IPS-15b (cell line): Measurements from ENCODE around the gene CES3.
"Not testable (repeated sequence)": the region's sequence is repeated elsewhere in the genome, so short reads cannot be mapped to it uniquely, and the experiment has no call there.

ENCODE experiments used
- H3K27me3 ChIP-seq: one replicate; pipeline ENCODE4 v1.6.1; 2013; ENCODE audit warnings: low read length; ENCODE audit not compliant: control insufficient read depth, insufficient read depth
- H3K36me3 ChIP-seq: one replicate; pipeline ENCODE4 v1.6.1; 2013; ENCODE audit warnings: low read length; ENCODE audit not compliant: control insufficient read depth, insufficient read depth
- H3K4me1 ChIP-seq: one replicate; pipeline ENCODE4 v1.6.1; 2013; ENCODE audit warnings: mild to moderate bottlenecking, low read length; ENCODE audit not compliant: control insufficient read depth, insufficient read depth
- H3K4me3 ChIP-seq: one replicate; pipeline ENCODE4 v1.5.1; 2013; ENCODE audit warnings: low read depth, low read length
- H3K9ac ChIP-seq: one replicate; pipeline ENCODE4 v1.6.1; 2013; ENCODE audit warnings: low read depth, mild to moderate bottlenecking, low read length
- H3K9me3 ChIP-seq: one replicate; pipeline ENCODE4 v1.6.1; 2013; ENCODE audit warnings: mild to moderate bottlenecking, low read length; ENCODE audit not compliant: control insufficient read depth, insufficient read depth

CES3 gene

DNA sequence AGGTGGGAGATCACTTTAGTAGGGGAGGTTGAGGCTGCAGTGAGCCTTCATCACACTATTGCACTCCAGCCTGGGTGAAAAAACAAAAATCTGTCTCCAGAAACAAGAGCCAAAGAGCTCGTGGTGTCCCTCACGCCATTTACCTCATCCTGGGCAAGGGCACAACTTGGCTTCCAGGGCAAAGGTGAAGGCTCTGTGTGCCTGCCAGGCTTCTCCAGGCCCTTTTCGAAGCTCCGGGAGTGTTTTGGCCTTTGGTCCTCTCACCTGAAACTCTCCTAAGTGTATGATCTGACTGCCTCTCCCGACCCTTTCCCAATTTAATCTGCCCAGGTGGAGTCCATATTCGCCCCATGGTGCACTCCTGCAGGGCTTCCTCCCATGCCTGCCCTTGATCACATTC, 11.6 kb upstream of the CES3 start:
- Histone ChIP-seq H3K9ac (no peak overlapping the region), H3K27me3 (peaks cover 36% of the 10 kb centered on the region), H3K4me1 (no peaks in the 10 kb centered on the region), H3K9me3 (no peaks in the 10 kb centered on the region), H3K4me3 (no peak overlapping the region), H3K36me3 (no peaks in the 10 kb centered on the region)

DNA sequence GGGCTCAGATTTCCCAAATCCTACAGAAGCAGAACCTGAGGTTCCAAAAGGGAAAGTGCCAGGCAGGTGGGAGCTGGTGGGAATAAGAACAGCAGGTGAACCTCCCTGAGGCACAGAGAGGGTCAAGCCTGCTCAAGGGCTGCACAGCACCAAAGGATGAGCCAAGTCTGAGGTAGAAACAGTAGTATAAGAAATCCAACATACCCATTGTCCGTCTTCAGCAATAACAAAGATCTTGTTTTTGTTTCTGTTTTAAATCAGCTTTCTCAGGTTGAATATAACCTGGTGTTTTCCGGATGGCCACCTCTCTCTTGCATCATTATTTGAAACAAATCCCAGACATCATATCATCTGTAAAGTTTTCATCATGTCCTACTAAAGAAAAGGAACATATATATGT, 10.6 kb upstream of the CES3 start:
- Histone ChIP-seq H3K9me3 (no peaks in the 10 kb centered on the region), H3K27me3 (peaks cover 36% of the 10 kb centered on the region), H3K36me3 (no peaks in the 10 kb centered on the region), H3K4me3 (no peak overlapping the region), H3K9ac (no peak overlapping the region), H3K4me1 (no peaks in the 10 kb centered on the region)

DNA sequence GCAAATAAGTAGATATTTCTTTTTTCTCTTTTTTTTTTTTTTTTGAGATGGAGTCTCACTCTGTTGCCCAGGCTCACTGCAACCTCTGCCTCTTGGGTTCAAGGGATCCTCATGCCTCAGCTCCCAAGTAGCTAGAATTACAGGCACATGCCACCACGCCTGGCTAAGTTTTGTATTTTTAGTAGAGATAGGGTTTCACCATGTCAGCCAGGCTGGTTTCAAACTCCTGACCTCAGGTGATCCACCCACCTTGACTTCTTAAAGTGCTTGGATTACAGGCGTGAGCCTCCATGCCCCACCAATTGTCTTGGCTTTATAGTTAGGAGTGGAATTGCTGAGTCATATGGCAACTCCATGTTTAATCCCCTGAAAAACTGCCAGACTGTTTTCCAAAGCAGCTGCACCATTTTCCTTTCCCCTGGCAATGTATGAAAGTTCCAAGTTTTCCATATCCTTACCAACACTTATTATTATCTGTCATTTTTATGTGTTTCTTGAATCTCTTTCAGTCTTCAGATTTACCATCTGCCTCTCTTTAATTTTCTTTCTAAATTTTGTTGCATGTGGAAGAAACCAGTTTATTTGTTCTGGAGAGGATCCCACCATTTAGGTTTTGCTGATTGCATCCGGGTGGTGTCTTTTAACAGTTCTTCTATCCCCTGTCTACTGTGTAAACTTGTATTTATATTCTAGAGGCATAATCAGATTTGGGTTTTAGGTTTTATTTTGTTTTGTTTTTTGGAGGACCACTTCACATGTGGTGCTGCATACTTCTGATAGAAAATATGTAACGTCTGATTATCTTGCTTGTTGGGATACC, 9.9 kb upstream of the CES3 start:
- Histone ChIP-seq H3K27me3 (peaks cover 36% of the 10 kb centered on the region), H3K9ac (no peak overlapping the region), H3K4me3 (no peak overlapping the region), H3K9me3 (no peaks in the 10 kb centered on the region), H3K36me3 (no peaks in the 10 kb centered on the region), H3K4me1 (no peaks in the 10 kb centered on the region)

DNA sequence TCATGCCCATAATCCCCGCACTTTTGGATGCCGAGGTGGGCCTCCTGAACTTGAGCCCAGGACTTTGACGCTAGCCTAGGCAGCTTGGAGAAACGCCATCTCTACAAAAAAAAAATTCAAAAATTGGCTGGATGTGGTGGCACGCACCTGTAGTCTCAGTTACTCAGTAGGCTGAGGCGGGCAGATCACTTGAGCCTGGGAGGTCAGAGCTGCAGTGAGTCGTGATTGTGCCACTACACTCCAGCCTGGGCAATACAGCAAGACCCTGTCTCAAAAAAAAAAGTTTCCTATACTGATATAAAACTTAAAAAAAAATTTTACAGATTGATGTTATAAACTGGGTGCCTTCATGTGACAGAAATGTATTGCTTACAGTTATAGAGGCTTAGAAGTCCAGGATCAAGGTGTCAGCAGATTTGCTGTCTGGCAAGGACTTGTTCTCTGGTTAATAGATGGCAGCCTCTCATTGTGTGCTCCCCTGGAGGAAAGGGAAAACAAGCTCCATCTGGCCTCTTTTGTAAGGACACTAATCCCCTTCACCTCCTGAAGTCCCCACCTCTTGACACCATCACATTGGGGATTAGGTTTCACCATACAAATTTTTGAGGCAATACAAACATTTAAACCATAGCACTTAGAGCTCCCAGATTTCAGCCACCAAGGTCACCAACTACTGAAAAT, 8.5 kb upstream of the CES3 start:
- no peak overlapping the region for H3K4me3 ChIP-seq
- H3K4me1 ChIP-seq, result no peaks in the 10 kb centered on the region
- H3K27me3 ChIP-seq, result peaks cover 32% of the 10 kb centered on the region
- no peaks in the 10 kb centered on the region for H3K9me3 ChIP-seq
- H3K36me3 ChIP-seq, result no peaks in the 10 kb centered on the region
- H3K9ac ChIP-seq, result no peak overlapping the region

DNA sequence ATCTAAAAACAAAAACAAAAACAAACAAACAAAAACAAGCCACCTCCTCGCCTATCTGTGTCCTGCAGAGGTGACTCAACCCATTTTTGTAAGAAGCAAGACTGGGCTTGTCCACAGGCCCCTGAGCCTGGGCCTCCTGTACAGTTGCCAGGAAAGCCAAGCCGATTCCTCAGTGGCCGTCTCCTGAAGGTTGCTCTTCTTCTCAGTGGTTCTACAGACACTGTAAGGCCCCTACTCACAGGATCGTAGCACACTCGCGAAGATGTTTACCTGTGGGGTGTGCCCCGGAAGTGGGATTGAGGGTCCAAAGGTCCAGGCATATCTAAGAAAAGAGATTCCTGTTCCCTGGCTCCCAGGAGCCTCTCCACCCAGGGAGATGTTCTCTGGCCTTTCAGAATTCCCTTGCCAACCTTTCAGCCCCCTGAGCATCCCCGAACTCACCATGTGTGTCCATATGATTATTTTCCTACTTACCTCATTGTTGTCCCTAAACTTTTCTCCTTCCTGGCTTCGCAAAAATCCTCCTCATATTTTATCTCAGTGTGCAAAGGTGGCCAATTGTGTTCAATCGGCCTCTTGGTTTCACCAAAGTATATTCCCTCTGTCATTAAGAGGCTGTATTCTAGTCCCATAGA, 7.5 kb upstream of the CES3 start:
- Histone ChIP-seq H3K36me3 (no peaks in the 10 kb centered on the region), H3K4me1 (no peaks in the 10 kb centered on the region), H3K9me3 (no peaks in the 10 kb centered on the region), H3K9ac (no peak overlapping the region), H3K27me3 (peaks cover 22% of the 10 kb centered on the region), H3K4me3 (no peak overlapping the region)

DNA sequence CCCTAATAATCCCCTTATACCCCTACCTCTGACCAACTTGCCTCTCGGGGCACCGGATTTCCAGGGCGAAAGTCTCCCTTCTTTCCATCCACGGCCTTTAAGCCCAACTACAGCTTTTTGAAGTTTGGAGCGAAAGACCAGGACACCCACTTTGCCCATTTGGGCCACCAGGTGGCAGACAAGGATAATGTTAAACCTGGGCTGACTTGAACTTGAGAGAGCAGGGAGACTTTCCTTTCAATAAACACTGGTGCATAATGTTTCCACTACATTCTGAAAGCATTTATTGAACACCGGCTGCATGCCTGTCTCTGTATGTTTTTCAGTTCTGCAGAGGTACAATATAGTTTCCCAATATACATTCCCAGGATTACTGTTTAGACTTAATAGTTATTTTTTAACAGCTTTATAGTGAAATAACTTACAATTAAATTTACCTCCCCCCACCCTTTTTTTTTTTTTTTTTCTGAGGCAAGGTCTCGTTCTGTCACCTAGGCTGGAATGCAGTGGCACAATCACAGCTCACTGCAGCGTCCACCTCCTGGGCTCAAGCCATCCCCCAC, 6.9 kb upstream of the CES3 start:
- Histone ChIP-seq H3K9me3 (no peaks in the 10 kb centered on the region), H3K4me3 (no peak overlapping the region), H3K36me3 (no peaks in the 10 kb centered on the region), H3K9ac (no peak overlapping the region), H3K4me1 (no peaks in the 10 kb centered on the region), H3K27me3 (peaks cover 16% of the 10 kb centered on the region)

DNA sequence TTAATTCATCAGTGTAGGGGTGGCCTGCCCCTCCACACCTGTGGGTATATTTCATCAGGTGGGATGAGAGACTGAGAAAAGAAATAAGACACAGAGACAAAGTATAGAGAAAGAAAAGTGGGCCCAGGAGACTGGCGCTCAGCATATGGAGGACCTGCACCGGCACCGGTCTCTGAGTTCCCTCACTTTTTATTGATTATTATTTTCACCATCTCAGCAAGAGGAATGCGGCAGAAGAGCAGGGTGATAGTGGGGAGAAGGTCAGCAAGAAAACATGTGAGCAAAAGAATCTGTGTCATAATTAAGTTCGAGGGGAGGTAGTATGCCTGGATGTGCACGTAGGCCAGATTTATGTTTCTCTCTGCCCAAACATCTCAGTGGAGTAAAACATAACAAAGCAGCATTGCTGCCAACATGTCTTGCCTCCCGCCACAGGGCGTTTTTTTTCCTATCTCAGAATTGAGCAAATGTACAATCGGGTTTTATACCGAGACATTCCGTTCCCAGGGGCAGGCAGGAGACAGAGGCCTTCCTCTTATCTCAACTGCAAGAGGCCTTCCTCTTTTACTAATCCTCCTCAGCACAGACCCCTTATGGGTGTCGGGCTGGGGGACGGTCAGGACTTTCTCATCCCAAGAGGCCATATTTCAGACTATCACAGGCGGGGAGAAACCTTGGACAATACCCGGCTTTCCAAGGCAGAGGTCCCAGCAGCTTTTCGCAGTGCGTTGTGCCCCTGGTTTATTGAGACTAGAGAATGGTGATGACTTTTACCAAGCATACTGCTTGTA, 5.5 kb upstream of the CES3 start:
- H3K36me3 ChIP-seq, H3K27me3 ChIP-seq, H3K9ac ChIP-seq, H3K4me3 ChIP-seq, H3K9me3 ChIP-seq, H3K4me1 ChIP-seq: not testable (repeated sequence)

DNA sequence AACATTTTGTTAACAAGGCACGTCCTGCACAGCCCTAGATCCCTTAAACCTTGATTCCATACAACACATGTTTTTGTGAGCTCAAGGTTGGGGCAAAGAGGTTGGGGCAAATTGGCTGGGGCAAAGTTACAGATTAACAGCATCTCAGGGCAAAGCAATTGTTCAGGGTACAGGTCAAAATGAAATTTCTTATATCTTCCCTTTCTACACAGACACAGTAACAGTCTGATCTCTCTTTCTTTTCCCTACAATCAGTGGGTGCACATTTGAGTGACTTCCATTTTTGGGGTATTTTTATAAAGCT, 5.0 kb upstream of the CES3 start:
- not testable (repeated sequence) for H3K9me3 ChIP-seq, H3K36me3 ChIP-seq, H3K9ac ChIP-seq, H3K4me1 ChIP-seq, H3K27me3 ChIP-seq, H3K4me3 ChIP-seq

DNA sequence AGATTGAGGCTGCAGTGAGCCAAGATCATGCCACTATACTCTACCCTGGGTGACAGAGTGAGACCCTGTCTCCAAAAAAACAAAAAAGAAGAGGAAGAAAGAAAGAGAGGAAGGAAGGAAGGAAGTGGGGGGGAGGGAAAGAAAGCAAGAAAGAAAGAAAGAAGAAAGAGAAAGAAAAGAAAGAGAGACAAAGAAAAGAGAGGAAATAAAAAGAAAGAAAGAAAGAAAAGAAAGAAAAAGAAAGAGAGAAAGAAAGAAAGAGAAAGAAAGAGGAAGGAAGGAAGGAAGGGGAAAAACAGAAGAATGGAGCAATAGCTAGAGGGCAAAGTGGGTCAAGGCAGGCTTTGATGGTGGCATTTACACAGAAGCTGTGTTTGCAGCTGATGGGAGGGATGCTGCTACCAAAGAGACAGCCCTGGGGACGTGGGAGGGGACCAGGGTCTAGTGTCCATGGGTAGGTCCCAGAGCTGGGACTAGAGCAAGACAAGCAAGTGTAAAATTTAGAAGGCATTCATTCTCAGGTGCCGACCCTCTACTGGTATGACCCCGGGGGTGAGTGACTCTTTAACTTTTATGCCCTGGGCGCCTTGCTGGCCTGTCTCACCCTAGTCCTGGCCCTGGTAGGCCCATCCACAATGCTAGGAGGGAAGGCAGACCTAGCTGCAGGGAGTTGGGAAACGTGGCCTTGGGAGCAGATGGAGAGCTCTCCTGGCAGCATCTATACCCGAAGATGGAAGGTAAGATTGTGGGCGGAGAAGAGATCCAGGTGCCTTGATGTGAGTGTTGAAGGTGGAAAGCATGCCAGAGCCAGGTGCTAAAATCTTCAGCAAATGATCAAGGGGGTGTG, 2.0 kb upstream of the CES3 start:
- H3K9me3 ChIP-seq, result no peaks in the 10 kb centered on the region
- no peak overlapping the region for H3K4me3 ChIP-seq
- no peak overlapping the region for H3K9ac ChIP-seq
- no peaks in the 10 kb centered on the region for H3K27me3 ChIP-seq
- no peaks in the 10 kb centered on the region for H3K4me1 ChIP-seq
- no peaks in the 10 kb centered on the region for H3K36me3 ChIP-seq

DNA sequence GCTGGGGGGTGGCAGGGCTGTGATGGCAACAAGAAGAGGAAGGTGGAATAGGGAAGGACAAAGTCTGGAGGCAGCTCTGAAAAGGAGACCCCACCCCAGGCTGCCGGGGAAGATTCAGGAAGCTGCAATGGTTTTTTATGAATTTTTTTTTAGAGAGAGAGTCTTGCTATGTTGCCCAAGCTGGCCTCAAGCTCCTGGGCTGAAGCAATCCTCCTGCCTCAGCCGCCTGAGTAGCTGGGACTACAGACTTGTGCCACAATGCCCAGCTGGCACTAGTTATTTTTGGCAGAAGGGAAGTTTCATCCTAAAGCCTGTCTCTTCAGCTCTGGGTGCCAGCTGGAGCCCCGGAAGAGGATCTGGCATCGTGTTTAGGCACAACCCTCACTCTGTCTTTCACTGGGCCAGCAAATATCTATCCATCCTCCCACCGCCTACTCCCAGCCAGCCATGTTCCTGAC, 1.3 kb upstream of the CES3 start:
- Histone ChIP-seq H3K4me3 (no peak overlapping the region), H3K9ac (no peak overlapping the region), H3K27me3 (no peaks in the 10 kb centered on the region), H3K36me3 (no peaks in the 10 kb centered on the region), H3K4me1 (no peaks in the 10 kb centered on the region), H3K9me3 (no peaks in the 10 kb centered on the region)

DNA sequence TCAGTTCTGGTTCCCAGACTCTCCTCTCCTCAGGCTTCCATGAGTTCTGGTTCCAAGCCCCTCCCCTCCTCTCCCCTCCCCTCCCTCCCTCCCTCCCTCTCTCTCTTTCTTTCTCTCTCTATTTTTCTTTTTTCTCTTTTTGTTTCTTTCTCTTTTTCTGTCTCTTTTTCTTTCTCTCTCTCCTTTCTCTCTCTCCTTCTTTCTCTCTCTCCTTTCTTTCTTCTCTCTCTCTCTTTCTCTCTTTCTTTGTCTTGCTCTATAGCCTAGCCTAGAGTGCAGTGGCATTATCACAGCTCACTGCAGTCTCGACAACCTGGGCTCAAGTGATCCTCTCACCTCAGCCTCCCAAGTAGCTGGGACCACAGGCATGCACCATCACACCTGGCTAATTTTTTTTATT, 796 bp upstream of the CES3 start:
- Histone ChIP-seq H3K27me3 (no peaks in the 10 kb centered on the region), H3K4me3 (no peak overlapping the region), H3K4me1 (no peaks in the 10 kb centered on the region), H3K9me3 (no peaks in the 10 kb centered on the region), H3K36me3 (no peaks in the 10 kb centered on the region), H3K9ac (no peak overlapping the region)
